Superior temporal gyrus (tissue), 1 donor: ENCODE results near the gene NR2F1-AS1.
"Not testable (repeated sequence)": the region's sequence is repeated elsewhere in the genome, so short reads cannot be mapped to it uniquely, and the experiment has no call there.

Experiments
- DNase-seq: peaks from one replicate; pipeline ENCODE4 v3.0.0-alpha.2; 2016; ENCODE audit errors: extremely low spot score

NR2F1-AS1 gene

GRCh38 chr5:93576994-93577853 lies 3.8 kb downstream of the NR2F1-AS1 start:
- peak; percentile 54 for DNase-seq

- DNase-seq = peak; percentile 40
These were observed 5.3 kb downstream of the NR2F1-AS1 start for GRCh38 chr5:93575461-93576414.

- DNase-seq = no peak
These were observed 6.3 kb downstream of the NR2F1-AS1 start for GRCh38 chr5:93574491-93575305.

- no peak for DNase-seq
These were observed 7.4 kb downstream of the NR2F1-AS1 start for GRCh38 chr5:93573354-93574351.

GRCh38 chr5:93572608-93573353 lies 8.2 kb downstream of the NR2F1-AS1 start:
- no peak for DNase-seq

- no peak for DNase-seq
These were observed 8.9 kb downstream of the NR2F1-AS1 start for GRCh38 chr5:93572101-93572607.

- no peak for DNase-seq
These were observed 9.7 kb downstream of the NR2F1-AS1 start for GRCh38 chr5:93571114-93571949.

- no peak for DNase-seq
These were observed 10.5 kb downstream of the NR2F1-AS1 start for GRCh38 chr5:93570294-93571113.

GRCh38 chr5:93569300-93570160 lies 11.5 kb downstream of the NR2F1-AS1 start:
- no peak for DNase-seq

- DNase-seq = no peak
These were observed 13.6 kb downstream of the NR2F1-AS1 start for GRCh38 chr5:93567424-93567823.

- no peak for DNase-seq
These were observed 14.9 kb downstream of the NR2F1-AS1 start for GRCh38 chr5:93566091-93566490.

- DNase-seq = no peak
These were observed 23.9 kb downstream of the NR2F1-AS1 start for GRCh38 chr5:93557021-93557604.

GRCh38 chr5:93549594-93549993 lies 31.4 kb downstream of the NR2F1-AS1 start:
- DNase-seq = not testable (repeated sequence)

- DNase-seq = no peak
These were observed 35.1 kb downstream of the NR2F1-AS1 start for GRCh38 chr5:93545872-93546271.

- DNase-seq = peak; percentile 51
These were observed 48.6 kb downstream of the NR2F1-AS1 start for GRCh38 chr5:93532370-93532769.

GRCh38 chr5:93521815-93522214 lies 59.2 kb downstream of the NR2F1-AS1 start:
- not testable (repeated sequence) for DNase-seq
